H1 (cell line): Measurements from ENCODE around the gene ATP6V1B1.

Experiments
- BRCA1 ChIP-seq: IDR thresholded peaks from 2 replicates; pipeline ENCODE4 v1.6.1; 2012; ENCODE audit warnings: low read depth, low read length, improper control_type of control experiment
- CEBPB ChIP-seq: IDR thresholded peaks from 2 replicates; pipeline ENCODE4 v1.6.1; 2012; ENCODE audit warnings: low read depth, low read length
- CHD2 ChIP-seq: IDR thresholded peaks from 2 replicates; pipeline ENCODE4 v1.6.1; 2012; ENCODE audit warnings: low read length, improper control_type of control experiment
- MAX ChIP-seq: IDR thresholded peaks from 2 replicates; pipeline ENCODE4 v1.6.1; 2012; ENCODE audit warnings: inconsistent platforms
- POLR2A ChIP-seq, 2 experiments: IDR thresholded peaks; 1 replicate in 1 of 2; 2 replicates in 1 of 2; pipeline ENCODE4 v1.6.1; 2011; ENCODE audit warnings: low read depth in 2 of 2, low read length in 2 of 2, mild to moderate bottlenecking in 2 of 2; ENCODE audit errors: control extremely low read depth in 1 of 2

DNA sequence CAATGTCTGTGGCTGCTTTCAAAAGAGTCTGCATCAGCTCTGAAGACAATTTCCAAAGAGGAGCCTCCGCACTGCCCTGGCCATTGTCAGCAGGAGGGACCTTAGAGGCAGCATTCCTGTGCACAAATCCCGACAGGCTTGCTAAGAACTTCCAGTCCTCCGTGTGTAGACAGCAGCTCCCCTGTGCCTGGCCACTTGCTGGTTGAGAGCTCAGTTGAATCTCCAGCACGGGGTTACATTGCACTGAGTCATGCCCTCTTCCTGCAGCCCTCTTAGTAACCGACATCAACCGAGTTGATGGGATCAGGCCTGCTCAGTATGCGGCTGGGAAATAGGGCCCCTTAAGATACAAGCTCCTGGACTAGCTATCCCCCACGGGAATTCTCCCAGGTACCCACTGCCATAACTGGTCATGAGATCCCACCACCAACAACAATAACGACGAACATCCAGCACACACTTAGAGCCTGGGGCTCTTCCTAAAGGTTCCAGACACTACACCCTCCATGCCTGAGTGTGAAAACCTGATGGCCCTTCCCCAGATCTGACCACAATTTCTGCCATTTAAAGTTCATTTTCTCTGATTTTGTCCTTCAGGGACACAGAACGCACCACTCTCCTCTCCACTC, 12.0 kb downstream of the ATP6V1B1 start:
- TF ChIP-seq CHD2 (no peak), POLR2A (IDR thresholded peaks at IDR 0.05; ENCODE audit: control extremely low read depth in 1 of 2, low read depth in 2 of 2, low read length in 2 of 2) (no peak), CEBPB (no peak), BRCA1 (no peak), MAX (no peak)
